Thyroid gland (tissue), 4 donors: ENCODE data around the gene PHACTR1.

Experiments
- POLR2A ChIP-seq, 2 donors: fragments of 450-650 bp; IDR thresholded peaks; one replicate each; pipeline ENCODE4 v1.6.1; 2017; ENCODE audit warnings: antibody characterized with exemption in 2 of 2, mild to moderate bottlenecking in 2 of 2, moderate library complexity in 1 of 2
- TF ChIP-seq, protein P1 (sequence below), 6 experiments: fragments of 200-600 bp in 3 of 6; fragments of 450-650 bp in 3 of 6; sonication (generic) in 3 of 6; IDR thresholded peaks; one replicate each; pipeline ENCODE4 v1.5.1; 2016 to 2019; ENCODE audit warnings: antibody characterized with exemption in 6 of 6, mild to moderate bottlenecking in 2 of 6, inconsistent platforms in 1 of 6, moderate library complexity in 1 of 6

GRCh38 chr6:13289789-13290318, 573.3 kb downstream of the PHACTR1 start:
- TF ChIP-seq, protein P1, sequence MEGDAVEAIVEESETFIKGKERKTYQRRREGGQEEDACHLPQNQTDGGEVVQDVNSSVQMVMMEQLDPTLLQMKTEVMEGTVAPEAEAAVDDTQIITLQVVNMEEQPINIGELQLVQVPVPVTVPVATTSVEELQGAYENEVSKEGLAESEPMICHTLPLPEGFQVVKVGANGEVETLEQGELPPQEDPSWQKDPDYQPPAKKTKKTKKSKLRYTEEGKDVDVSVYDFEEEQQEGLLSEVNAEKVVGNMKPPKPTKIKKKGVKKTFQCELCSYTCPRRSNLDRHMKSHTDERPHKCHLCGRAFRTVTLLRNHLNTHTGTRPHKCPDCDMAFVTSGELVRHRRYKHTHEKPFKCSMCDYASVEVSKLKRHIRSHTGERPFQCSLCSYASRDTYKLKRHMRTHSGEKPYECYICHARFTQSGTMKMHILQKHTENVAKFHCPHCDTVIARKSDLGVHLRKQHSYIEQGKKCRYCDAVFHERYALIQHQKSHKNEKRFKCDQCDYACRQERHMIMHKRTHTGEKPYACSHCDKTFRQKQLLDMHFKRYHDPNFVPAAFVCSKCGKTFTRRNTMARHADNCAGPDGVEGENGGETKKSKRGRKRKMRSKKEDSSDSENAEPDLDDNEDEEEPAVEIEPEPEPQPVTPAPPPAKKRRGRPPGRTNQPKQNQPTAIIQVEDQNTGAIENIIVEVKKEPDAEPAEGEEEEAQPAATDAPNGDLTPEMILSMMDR (IDR thresholded peaks at IDR 0.05) = no peak
- TF ChIP-seq POLR2A (IDR thresholded peaks at IDR 0.05) = no peak
